ENCODE measurements around the gene CSNK1D.

GRCh38 chr17:82315703-82316358, 42.3 kb upstream of the CSNK1D start:
- TF ChIP-seq CTCF (conservative IDR thresholded peaks at IDR 0.05 in 1 of 2, IDR thresholded peaks at IDR 0.05 in 1 of 2; ENCODE audit: extremely low read depth in 1 of 2, insufficient read depth in 1 of 2, low read depth in 1 of 2, low read length in 2 of 2) (no peak), EZH2 (IDR thresholded peaks at IDR 0.05; ENCODE audit: borderline replicate concordance, low read length) (no peak)
